Tibial nerve (tissue), 3 donors: ENCODE results near the gene ADRA2B.

ENCODE experiments used
- POLR2A ChIP-seq, 2 donors: fragments of 450-650 bp; IDR thresholded peaks; one replicate each; pipeline ENCODE4 v1.6.1; 2017; ENCODE audit warnings: antibody characterized with exemption in 2 of 2, mild to moderate bottlenecking in 2 of 2, moderate library complexity in 2 of 2
- TF ChIP-seq, protein P1 (sequence below), 5 experiments: fragments of 200-600 bp in 3 of 5; fragments of 450-650 bp in 2 of 5; sonication (generic) in 3 of 5; IDR thresholded peaks; one replicate each; pipeline ENCODE4 v1.5.1; 2016 to 2019; ENCODE audit warnings: antibody characterized with exemption in 5 of 5, mild to moderate bottlenecking in 3 of 5, moderate library complexity in 2 of 5

GRCh38 chr2:96143848-96144480 is 27.6 kb upstream of the ADRA2B start:
- TF ChIP-seq, protein P1, sequence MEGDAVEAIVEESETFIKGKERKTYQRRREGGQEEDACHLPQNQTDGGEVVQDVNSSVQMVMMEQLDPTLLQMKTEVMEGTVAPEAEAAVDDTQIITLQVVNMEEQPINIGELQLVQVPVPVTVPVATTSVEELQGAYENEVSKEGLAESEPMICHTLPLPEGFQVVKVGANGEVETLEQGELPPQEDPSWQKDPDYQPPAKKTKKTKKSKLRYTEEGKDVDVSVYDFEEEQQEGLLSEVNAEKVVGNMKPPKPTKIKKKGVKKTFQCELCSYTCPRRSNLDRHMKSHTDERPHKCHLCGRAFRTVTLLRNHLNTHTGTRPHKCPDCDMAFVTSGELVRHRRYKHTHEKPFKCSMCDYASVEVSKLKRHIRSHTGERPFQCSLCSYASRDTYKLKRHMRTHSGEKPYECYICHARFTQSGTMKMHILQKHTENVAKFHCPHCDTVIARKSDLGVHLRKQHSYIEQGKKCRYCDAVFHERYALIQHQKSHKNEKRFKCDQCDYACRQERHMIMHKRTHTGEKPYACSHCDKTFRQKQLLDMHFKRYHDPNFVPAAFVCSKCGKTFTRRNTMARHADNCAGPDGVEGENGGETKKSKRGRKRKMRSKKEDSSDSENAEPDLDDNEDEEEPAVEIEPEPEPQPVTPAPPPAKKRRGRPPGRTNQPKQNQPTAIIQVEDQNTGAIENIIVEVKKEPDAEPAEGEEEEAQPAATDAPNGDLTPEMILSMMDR (IDR thresholded peaks at IDR 0.05) = peak in 1 of 5 experiments; percentile 10
- TF ChIP-seq POLR2A (IDR thresholded peaks at IDR 0.05) = no peak
